ENCODE measurements around the gene WNT7B.

Gene WNT7B

GRCh38 chr22:46003271-46004091, 26.5 kb upstream of the WNT7B start:
- DNase-seq (ENCODE audit: insufficient read length, low spot score) = no peak
- no peak for TF ChIP-seq CTCF (IDR thresholded peaks at IDR 0.05; ENCODE audit: insufficient read depth, missing control alignments)
- no peak for FAIRE-seq

GRCh38 chr22:46002757-46003270, 25.9 kb upstream of the WNT7B start:
- no peak for FAIRE-seq
- DNase-seq (ENCODE audit: insufficient read length, low spot score) = no peak
- no peak for TF ChIP-seq CTCF (IDR thresholded peaks at IDR 0.05; ENCODE audit: insufficient read depth, missing control alignments)

- FAIRE-seq (no peak), DNase-seq (ENCODE audit: insufficient read length, low spot score) (no peak)
- no peak for TF ChIP-seq CTCF (IDR thresholded peaks at IDR 0.05; ENCODE audit: insufficient read depth, missing control alignments)
Measured at GRCh38 chr22:46001426-46002106, 24.6 kb upstream of the WNT7B start.

GRCh38 chr22:46001046-46001425, 24.1 kb upstream of the WNT7B start:
- FAIRE-seq = no peak
- TF ChIP-seq CTCF (IDR thresholded peaks at IDR 0.05; ENCODE audit: insufficient read depth, missing control alignments) = no peak
- no peak for DNase-seq (ENCODE audit: insufficient read length, low spot score)

- no peak for TF ChIP-seq CTCF (IDR thresholded peaks at IDR 0.05; ENCODE audit: insufficient read depth, missing control alignments)
Measured at GRCh38 chr22:46000081-46001027, 23.4 kb upstream of the WNT7B start.

GRCh38 chr22:45999379-45999971, 22.5 kb upstream of the WNT7B start:
- TF ChIP-seq CTCF (IDR thresholded peaks at IDR 0.05; ENCODE audit: insufficient read depth, missing control alignments) = no peak
- FAIRE-seq = no peak
- no peak for DNase-seq (ENCODE audit: insufficient read length, low spot score)

More at GRCh38 chr22:46000081-46001027, 23.4 kb upstream of the WNT7B start:
- FAIRE-seq (no peak), DNase-seq (ENCODE audit: insufficient read length, low spot score) (no peak)
